ENCODE measurements around the gene MT1G.
"Not testable (repeated sequence)": the region's sequence is repeated elsewhere in the genome, so short reads cannot be mapped to it uniquely, and the experiment has no call there.

MT1G gene

GRCh38 chr16:56667581-56668571 lies at the start of gene MT1G:
TSS of gene MT1G (minus strand) at chr16:56668065. CDS start at chr16:56667993, 72 bp downstream.
- no peak for DNase-seq (ENCODE audit: low read depth)

- not testable (repeated sequence) for DNase-seq (ENCODE audit: low read depth)
These were observed 49.7 kb upstream of the MT1G start for GRCh38 chr16:56717532-56717931.

GRCh38 chr16:56716761-56717160 lies 48.9 kb upstream of the MT1G start:
- no peak for DNase-seq (ENCODE audit: low read depth)

- no peak for DNase-seq (ENCODE audit: low read depth)
These were observed 47.3 kb upstream of the MT1G start for GRCh38 chr16:56715126-56715525.

- DNase-seq (ENCODE audit: low read depth): no peak
These were observed 45.9 kb upstream of the MT1G start for GRCh38 chr16:56713794-56714193.

GRCh38 chr16:56711862-56712261 lies 44.0 kb upstream of the MT1G start:
- DNase-seq (ENCODE audit: low read depth): no peak

- DNase-seq (ENCODE audit: low read depth): no peak
These were observed 42.4 kb upstream of the MT1G start for GRCh38 chr16:56710181-56710737.

GRCh38 chr16:56709443-56710040 lies 41.7 kb upstream of the MT1G start:
- no peak for DNase-seq (ENCODE audit: low read depth)

GRCh38 chr16:56708525-56709442 lies 40.9 kb upstream of the MT1G start:
- no peak for DNase-seq (ENCODE audit: low read depth)

GRCh38 chr16:56702836-56703235 lies 35.0 kb upstream of the MT1G start:
- DNase-seq (ENCODE audit: low read depth): no peak

- no peak for DNase-seq (ENCODE audit: low read depth)
These were observed 33.7 kb upstream of the MT1G start for GRCh38 chr16:56701534-56701933.

GRCh38 chr16:56700631-56701030 lies 32.8 kb upstream of the MT1G start:
- no peak for DNase-seq (ENCODE audit: low read depth)

GRCh38 chr16:56700195-56700594 lies 32.3 kb upstream of the MT1G start:
- no peak for DNase-seq (ENCODE audit: low read depth)

- DNase-seq (ENCODE audit: low read depth): no peak
These were observed 29.7 kb upstream of the MT1G start for GRCh38 chr16:56697456-56698155.

- DNase-seq (ENCODE audit: low read depth): no peak
These were observed 27.4 kb upstream of the MT1G start for GRCh38 chr16:56695246-56695645.

- DNase-seq (ENCODE audit: low read depth): no peak
These were observed 24.0 kb upstream of the MT1G start for GRCh38 chr16:56691885-56692284.

GRCh38 chr16:56690420-56691122 lies 22.7 kb upstream of the MT1G start:
- no peak for DNase-seq (ENCODE audit: low read depth)

- no peak for DNase-seq (ENCODE audit: low read depth)
These were observed 21.3 kb upstream of the MT1G start for GRCh38 chr16:56689171-56689570.

- DNase-seq (ENCODE audit: low read depth): no peak
These were observed 20.9 kb upstream of the MT1G start for GRCh38 chr16:56688762-56689161.

GRCh38 chr16:56686758-56687157 lies 18.9 kb upstream of the MT1G start:
- no peak for DNase-seq (ENCODE audit: low read depth)

Measured in stimulated activated CD4-positive, alpha-beta T cell treated with anti-CD3 and anti-CD28 coated beads, Interleukin-2, amount 100 ng/mL, for 4 hours (primary cell).